Activated T-helper 17 cell treated with anti-CD3 and anti-CD28 coated beads, Interleukin-2, amount 50 U/mL, for 72 hours (primary cell): ENCODE results near the gene DCTN5. TPM values are rescaled to one million over a fixed set of nuclear protein-coding genes. Genes with fewer than 3 reads are reported as not detected.

Experiments
- ATAC-seq: fragments of 150-1000 bp; cut with Tn5 transposase; replicated peaks from 2 replicates; pipeline ENCODE4 v1.10.0; 2021; ENCODE audit warnings: mild to moderate bottlenecking, moderate library complexity
- H3K27ac Mint-ChIP-seq: one replicate; pipeline ENCODE4 v1.8.0; 2022; ENCODE audit warnings: mixed read lengths
- H3K27me3 Mint-ChIP-seq: one replicate; pipeline ENCODE4 v1.8.0; 2022; ENCODE audit warnings: mixed read lengths
- H3K36me3 Mint-ChIP-seq: one replicate; pipeline ENCODE4 v1.8.0; 2022; ENCODE audit warnings: low read depth, mild to moderate bottlenecking, mixed read lengths
- H3K4me1 Mint-ChIP-seq: one replicate; pipeline ENCODE4 v1.8.0; 2022; ENCODE audit warnings: mixed read lengths
- H3K4me3 Mint-ChIP-seq: one replicate; pipeline ENCODE4 v1.8.0; 2022; ENCODE audit warnings: mild to moderate bottlenecking, mixed read lengths
- H3K9me3 Mint-ChIP-seq: one replicate; pipeline ENCODE4 v1.8.0; 2022; ENCODE audit warnings: mixed read lengths
- total RNA-seq, 2 donors: library from RNA; stranded (reverse); gene quantifications; one replicate each; pipeline ENCODE4 v1.2.3, GENCODE V29; 2022

The DCTN5 gene
- total RNA-seq, 2 donors from 2014 or later: 60.6 to 98.6 TPM

DNA sequence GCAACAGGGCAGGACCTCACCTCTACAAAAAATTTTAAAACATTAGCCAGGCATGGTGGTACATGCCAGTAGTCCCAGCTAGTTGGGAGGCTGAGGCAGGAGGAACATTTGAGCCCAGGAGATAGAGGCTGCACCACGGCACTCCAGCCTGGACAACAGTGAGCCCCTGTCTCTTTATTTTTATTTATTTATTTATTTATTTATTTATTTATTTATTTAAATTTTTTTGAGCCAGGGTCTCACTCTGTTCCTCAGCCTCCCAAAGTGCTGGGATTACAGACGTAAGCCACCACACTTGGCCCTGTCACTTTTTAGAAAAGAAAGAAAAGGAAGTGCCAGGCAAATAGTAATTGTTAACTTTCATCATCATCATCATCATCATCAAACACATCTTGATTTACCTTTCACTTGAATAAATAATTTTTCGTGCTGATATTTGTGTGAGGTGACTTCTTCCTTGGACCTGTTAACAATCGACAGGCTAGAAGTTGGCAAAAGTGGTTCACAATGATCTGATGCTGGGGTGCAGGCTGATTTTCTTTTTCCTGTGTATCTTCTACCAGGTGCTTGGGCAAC lies 6.7 kb upstream of the DCTN5 start:
- peaks cover 74% of the 10 kb centered on the region for H3K36me3 Mint-ChIP-seq
- ATAC-seq: no peak
- no peaks in the 10 kb centered on the region for H3K9me3 Mint-ChIP-seq
- no peak overlapping the region for H3K27ac Mint-ChIP-seq
- H3K4me1 Mint-ChIP-seq: peaks cover 5% of the 10 kb centered on the region
- no peak overlapping the region for H3K4me3 Mint-ChIP-seq
- H3K27me3 Mint-ChIP-seq: no peaks in the 10 kb centered on the region

DNA sequence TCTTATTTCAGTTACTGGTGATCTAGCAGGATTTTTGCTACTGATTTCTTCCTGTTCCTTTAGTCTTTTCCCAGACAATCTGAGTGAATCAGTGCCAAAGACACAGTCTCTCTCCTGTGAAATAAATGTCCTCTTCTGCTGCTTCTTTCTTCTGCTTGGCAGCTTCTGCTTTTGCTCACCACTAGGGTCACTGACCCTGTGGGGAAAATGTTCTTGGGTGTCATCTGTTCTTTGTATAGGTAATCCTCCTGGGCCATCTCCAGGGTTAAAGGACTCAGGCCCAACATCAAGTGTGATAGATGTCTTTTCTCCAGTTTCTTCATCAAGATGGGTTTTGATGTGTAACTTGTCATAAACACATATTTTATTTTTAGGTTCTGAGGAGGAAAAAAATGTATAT lies 5.3 kb upstream of the DCTN5 start:
- peaks cover 63% of the 10 kb centered on the region for H3K36me3 Mint-ChIP-seq
- no peak overlapping the region for H3K27ac Mint-ChIP-seq
- no peaks in the 10 kb centered on the region for H3K9me3 Mint-ChIP-seq
- H3K4me1 Mint-ChIP-seq: peaks cover 5% of the 10 kb centered on the region
- H3K27me3 Mint-ChIP-seq: no peaks in the 10 kb centered on the region
- no peak for ATAC-seq
- H3K4me3 Mint-ChIP-seq: no peak overlapping the region

DNA sequence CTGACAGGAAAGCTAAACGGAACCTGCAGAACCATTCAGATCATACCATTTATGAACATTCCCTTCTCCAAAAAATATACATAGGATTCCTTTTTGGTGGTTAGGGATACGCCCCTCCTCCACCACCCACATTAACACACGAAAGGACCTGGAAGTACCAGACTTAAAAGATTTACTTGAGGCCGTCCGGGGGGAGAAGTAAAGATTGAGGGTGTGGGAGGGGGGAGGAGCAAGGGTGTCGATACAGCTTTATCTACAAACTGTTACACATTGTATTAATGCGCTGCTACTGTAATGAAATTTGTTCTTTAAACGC lies 693 bp upstream of the DCTN5 start:
- Mint-ChIP-seq H3K4me1 (peaks cover 10% of the 10 kb centered on the region), H3K27ac (peak overlapping the region; percentile 98), H3K9me3 (no peaks in the 10 kb centered on the region), H3K36me3 (peaks cover 79% of the 10 kb centered on the region), H3K4me3 (peak overlapping the region; percentile 96), H3K27me3 (no peaks in the 10 kb centered on the region)
- peak; percentile 4 for ATAC-seq

DNA sequence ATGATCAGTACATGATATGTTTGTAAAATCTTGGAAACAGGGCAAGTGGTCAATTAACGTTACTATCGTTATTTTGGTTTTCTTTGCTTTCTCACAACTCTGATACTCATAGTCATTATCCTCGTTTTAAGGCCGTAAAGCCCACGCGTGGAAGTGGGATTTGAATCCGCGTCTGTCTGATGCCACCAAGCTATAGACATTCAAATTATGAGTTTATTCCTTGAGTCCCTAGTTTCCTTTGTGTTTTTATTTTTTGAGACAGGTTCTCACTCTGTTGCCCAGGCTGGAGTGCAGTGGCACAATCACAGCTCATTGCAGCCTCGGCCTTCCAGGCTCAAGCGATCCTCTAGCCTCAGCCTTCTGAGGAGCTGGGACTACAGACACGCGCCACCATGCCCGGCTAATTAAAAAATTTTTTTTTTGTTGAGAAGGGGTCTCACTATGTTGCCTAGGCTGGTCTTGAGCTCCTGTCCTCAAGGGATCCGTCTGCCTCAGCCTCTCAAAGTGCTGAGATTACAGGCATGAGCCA lies 1.0 kb downstream of the DCTN5 start:
- Mint-ChIP-seq H3K4me3 (peak overlapping the region; percentile 96), H3K36me3 (peaks cover 79% of the 10 kb centered on the region), H3K27me3 (no peaks in the 10 kb centered on the region), H3K9me3 (no peaks in the 10 kb centered on the region), H3K4me1 (peaks cover 24% of the 10 kb centered on the region), H3K27ac (peak overlapping the region; percentile 98)
- ATAC-seq: no peak

DNA sequence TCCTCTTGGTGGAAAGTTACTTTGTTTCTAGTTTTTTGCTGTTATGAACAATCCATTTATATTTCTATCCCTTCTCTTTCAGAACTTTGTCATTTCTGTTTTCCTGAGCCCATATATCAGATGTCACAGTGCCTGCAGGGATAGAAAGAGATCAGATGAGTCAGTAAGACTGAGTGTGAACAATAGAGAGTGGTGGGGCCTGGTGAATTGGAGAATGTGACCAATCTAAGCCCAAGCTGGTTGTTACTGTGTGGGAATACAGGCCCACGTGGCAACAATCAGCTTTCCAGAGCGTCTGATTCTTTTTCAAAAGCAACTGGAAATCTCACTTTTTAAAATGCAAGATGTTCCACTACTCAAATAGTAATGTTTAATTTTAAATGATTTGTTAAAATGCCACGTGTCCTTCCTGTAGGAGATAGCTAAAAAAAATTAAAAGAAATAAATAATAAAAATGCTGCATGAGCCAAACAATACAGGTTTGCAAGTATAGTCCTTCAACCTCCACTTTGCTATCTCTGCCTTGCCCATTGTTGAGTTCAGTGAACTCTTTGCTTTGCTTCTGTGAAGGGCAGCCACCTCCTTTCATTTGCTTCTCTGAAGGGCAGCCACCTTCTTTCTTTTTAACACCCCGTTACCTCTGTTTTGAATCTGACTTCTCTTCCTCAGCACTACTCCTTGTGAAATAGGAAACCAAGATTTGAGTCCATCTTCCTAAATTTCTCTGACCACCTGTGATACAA lies 9.6 kb downstream of the DCTN5 start:
- peak overlapping the region; percentile 47 for H3K4me3 Mint-ChIP-seq
- H3K27me3 Mint-ChIP-seq: no peaks in the 10 kb centered on the region
- peak; percentile 89 for ATAC-seq
- H3K9me3 Mint-ChIP-seq: no peaks in the 10 kb centered on the region
- peaks cover 42% of the 10 kb centered on the region for H3K4me1 Mint-ChIP-seq
- peaks cover 86% of the 10 kb centered on the region for H3K36me3 Mint-ChIP-seq
- H3K27ac Mint-ChIP-seq: peak overlapping the region; percentile 79

DNA sequence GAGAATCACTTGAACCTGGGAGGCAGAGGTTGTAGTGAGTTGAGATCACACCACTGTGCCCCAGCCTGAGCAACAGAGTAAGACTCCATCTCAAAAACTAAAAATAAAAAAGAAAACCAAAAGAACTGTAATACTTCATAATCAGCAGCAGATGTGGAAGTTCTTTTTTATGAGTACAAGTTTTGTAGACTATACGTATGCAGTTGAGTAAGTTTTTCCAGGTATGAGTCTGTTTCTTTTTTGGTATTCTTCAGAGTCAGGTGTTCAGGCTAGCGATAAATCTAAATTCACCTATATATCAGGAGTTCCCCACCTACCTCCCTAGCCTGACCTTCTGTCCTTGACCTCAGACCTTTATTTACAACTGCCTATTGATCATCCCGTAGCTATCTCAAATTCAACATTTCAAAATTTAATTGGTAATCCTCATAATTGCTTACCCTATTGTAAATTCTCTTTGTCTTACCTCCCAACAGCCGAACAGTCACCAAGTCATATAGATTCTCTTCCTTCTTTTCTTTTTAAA lies 10.7 kb downstream of the DCTN5 start:
- peak; percentile 84 for ATAC-seq
- H3K9me3 Mint-ChIP-seq: no peaks in the 10 kb centered on the region

DNA sequence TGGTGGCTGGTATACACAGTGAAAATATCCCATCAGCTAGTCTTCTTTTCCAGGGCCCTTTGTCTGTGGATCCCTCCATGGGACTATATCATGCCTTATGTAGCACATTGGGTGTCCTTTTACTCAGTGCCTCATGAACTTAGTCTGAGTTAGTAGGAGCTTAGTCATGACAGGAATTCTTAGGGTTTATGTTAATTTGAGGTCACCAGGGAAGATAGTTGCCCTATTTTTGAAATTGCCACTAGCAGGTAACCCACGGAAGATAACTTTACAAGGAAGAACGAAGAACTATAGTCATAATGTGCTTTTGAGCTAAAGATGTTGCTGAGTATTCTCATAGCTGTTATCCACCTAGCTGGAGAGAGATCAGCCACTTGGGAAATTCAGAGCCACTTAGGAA lies 22.7 kb downstream of the DCTN5 start:
- peaks cover 9% of the 10 kb centered on the region for H3K4me1 Mint-ChIP-seq
- peaks cover 100% of the 10 kb centered on the region for H3K36me3 Mint-ChIP-seq
- no peaks in the 10 kb centered on the region for H3K9me3 Mint-ChIP-seq
- no peak overlapping the region for H3K4me3 Mint-ChIP-seq
- H3K27ac Mint-ChIP-seq: no peak overlapping the region
- no peaks in the 10 kb centered on the region for H3K27me3 Mint-ChIP-seq
- peak; percentile 92 for ATAC-seq

More for the DNA sequence above, 10.7 kb downstream of the DCTN5 start:
- peaks cover 82% of the 10 kb centered on the region for H3K36me3 Mint-ChIP-seq
- no peaks in the 10 kb centered on the region for H3K27me3 Mint-ChIP-seq
- H3K4me1 Mint-ChIP-seq: peaks cover 36% of the 10 kb centered on the region
- peak overlapping the region; percentile 79 for H3K27ac Mint-ChIP-seq
- H3K4me3 Mint-ChIP-seq: peak overlapping the region; percentile 47

DNA sequence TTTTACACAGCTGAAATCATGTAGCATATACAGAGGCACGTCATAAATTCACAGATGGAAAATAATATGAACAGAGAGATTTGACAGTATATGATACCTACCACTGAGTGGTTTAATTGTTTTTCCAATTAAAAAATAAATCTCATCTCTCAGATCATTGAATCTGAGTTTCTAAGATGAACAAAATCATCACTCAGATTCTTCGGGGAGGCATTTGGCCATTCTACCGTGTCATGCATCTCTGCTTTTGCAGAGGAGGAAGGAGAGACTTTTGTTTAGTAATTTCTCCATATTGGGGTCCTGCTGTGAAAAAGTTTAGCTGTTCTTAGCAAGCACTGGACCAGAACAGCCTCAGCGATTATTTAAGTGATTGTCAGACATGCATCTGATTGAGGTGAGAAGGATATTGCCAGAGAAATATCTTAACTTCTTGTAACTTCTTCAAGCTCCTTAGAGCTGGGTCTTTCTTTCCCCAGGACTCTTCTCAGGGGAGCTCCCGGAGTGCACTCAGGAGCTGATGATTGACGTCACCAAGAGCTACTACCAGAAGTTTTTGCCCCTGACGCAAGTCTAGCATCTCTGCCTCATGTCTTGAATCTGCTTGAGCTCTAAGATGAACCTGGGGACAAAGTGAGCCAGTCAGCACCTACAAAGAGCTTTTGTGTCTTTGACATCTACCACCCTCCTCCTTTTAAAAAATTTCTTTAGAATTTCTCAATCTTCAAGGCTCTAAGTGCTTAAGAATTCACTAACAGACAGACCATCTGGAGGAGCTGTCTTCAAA lies 25.5 kb downstream of the DCTN5 start:
- Mint-ChIP-seq H3K9me3 (no peaks in the 10 kb centered on the region), H3K36me3 (peaks cover 99% of the 10 kb centered on the region), H3K27me3 (no peaks in the 10 kb centered on the region), H3K27ac (no peak overlapping the region), H3K4me3 (no peak overlapping the region), H3K4me1 (peaks cover 26% of the 10 kb centered on the region)
- no peak for ATAC-seq

DNA sequence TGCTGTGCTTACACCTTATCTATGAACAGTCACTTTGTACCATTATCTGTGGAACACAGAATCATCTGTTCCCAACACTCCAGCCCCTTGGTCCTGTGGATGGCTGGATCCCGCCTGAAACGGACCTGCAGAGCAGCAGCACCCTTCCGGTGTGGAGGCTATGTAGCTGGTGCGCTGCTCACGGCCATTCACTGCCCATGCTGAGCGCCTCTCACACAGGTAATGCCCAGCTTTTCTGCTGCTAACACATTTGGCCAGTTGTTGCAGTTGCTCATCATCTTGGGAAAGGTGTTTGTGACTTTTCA lies 26.0 kb downstream of the DCTN5 start:
- no peak overlapping the region for H3K27ac Mint-ChIP-seq
- H3K36me3 Mint-ChIP-seq: peaks cover 99% of the 10 kb centered on the region
- no peaks in the 10 kb centered on the region for H3K9me3 Mint-ChIP-seq
- no peak for ATAC-seq
- no peak overlapping the region for H3K4me3 Mint-ChIP-seq
- peaks cover 26% of the 10 kb centered on the region for H3K4me1 Mint-ChIP-seq
- H3K27me3 Mint-ChIP-seq: no peaks in the 10 kb centered on the region

DNA sequence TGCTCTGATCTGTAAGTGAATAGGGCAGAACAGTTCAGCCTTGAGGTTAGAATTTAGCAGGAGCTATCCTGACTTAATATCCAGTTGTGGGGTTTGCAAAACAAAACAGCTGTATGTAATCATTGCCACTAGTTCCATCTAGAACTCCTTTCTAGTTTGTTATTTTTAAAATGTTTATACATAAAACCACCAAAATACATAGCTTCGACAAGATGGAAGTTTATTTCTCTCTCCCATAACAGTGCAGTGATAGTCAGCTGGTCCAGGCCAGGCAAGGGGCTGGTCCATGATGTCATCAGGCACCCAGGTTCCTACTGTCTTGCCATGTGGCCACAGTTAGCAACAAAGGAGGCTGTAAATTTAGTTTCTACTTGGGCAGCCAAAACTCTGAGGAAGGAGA lies 27.0 kb downstream of the DCTN5 start:
- Mint-ChIP-seq H3K9me3 (no peaks in the 10 kb centered on the region), H3K4me3 (no peak overlapping the region), H3K27me3 (no peaks in the 10 kb centered on the region), H3K36me3 (peaks cover 99% of the 10 kb centered on the region), H3K4me1 (peaks cover 26% of the 10 kb centered on the region), H3K27ac (no peak overlapping the region)
- no peak for ATAC-seq

DNA sequence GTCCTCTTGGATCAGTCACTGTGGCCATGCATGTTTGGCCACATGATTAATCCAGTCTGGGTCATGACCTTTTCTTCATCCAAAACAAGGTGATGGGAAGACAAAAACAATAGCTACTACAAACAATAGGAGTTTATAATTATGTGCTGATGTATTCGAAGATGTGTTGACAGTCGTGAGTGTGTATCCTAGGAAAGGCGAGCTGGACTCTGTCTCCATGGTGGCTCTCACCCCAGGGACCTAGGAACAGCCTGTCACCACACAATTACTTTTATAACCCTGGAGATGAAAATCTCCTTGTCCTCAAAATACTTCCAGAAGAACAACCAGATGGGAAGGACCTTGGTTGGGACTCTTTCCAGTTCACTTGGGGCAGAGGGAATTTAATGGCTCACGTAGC lies 27.6 kb downstream of the DCTN5 start:
- Mint-ChIP-seq H3K9me3 (no peaks in the 10 kb centered on the region), H3K4me1 (peaks cover 23% of the 10 kb centered on the region)

DNA sequence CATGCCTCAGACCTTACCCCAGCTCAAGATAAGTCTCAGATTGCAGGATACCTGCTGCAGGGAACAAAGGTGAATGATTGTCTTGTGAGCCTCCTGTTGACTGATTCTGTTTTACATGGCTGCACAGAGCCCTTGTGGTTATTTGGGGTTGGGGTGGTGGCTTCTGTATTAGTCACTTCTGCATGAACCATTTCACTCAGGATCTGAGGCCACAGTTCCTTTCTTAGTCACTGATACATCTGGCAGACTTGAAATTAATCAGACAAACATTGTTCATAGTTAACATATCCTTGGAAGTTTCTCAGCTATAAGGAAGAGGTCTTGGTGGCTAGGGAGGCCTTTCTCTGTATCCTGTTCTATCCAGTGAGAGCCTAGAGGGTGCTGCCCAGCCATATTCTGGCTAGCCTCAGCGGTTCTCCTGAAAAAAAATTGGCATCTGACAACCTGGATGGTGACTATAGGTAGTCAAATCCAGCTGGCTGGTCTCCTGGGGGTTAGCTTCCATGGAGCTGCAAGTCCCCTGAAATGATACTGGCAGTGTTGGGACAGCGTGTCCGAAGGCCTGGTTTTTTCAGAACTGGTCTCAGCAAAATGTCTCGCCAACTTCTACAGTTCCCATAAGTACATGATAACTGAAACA lies 29.0 kb downstream of the DCTN5 start:
- Mint-ChIP-seq H3K9me3 (no peaks in the 10 kb centered on the region), H3K36me3 (peaks cover 98% of the 10 kb centered on the region), H3K4me1 (peaks cover 20% of the 10 kb centered on the region), H3K4me3 (peak overlapping the region; percentile 48), H3K27ac (peak overlapping the region; percentile 81), H3K27me3 (no peaks in the 10 kb centered on the region)
- ATAC-seq: peak; percentile 100

More for the DNA sequence above, 27.6 kb downstream of the DCTN5 start:
- H3K36me3 Mint-ChIP-seq: peaks cover 99% of the 10 kb centered on the region
- ATAC-seq: no peak
- no peaks in the 10 kb centered on the region for H3K27me3 Mint-ChIP-seq
- no peak overlapping the region for H3K4me3 Mint-ChIP-seq
- H3K27ac Mint-ChIP-seq: peak overlapping the region; percentile 20

DNA sequence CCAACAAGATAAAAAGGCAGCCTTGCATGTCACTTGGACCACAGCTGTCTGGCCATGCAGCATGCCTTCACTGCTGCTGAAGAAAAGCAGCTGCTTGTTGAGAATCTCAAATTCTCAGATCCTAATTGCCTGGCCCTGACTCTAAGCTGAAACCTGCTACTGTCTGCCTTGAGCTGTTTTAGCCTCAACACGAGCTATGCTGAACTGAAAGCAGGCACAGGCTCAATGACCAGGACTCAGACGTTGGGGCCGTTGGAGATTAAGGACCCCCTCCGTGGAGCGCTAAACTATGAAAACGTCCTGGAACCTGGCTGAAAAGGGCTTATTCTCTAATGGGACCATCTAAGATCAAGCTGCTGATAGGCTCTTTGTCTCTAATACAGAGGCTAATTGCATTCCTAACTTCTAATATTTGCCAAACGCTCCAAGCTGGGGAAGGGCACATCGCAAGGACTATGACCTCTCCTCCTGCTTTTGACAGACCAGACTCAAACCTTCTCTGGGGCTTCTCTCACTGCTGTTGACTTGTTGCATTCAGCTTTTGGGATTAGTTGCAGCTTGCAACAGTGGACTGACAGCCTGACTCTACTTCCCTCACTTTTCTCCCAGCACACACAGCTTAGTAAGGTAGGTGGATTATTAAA lies 32.8 kb downstream of the DCTN5 start:
- peaks cover 67% of the 10 kb centered on the region for H3K36me3 Mint-ChIP-seq
- no peak overlapping the region for H3K4me3 Mint-ChIP-seq
- H3K27ac Mint-ChIP-seq: no peak overlapping the region
- H3K4me1 Mint-ChIP-seq: peaks cover 15% of the 10 kb centered on the region
- H3K9me3 Mint-ChIP-seq: no peaks in the 10 kb centered on the region
- no peaks in the 10 kb centered on the region for H3K27me3 Mint-ChIP-seq
- no peak for ATAC-seq

DNA sequence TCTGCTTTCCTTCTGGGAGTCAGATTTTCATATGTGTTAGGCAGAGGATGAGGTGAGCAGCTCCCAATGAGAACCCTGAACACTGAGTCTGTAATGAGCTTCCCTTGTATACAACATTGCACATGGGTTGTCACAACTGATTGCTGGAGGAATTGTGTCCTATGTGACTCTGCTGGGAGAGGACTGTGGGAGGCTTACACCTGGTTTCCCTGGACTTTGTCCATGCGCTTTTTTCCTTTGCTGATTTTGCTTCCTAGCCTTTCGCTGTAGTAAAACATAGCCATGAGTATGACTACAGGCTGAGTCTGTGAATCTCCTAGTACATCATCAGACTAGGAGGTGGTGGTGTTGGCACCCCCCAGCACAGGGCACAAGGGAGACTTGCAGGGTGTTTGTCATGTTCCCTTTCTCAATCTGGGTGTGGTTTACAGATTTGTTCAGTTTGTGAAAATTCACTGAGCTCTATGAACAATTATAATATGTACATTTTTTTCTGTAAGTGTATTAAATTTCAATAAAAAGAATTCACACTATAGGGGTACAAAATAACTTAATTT lies 35.7 kb downstream of the DCTN5 start:
- Mint-ChIP-seq H3K27ac (no peak overlapping the region), H3K36me3 (peaks cover 68% of the 10 kb centered on the region), H3K9me3 (no peaks in the 10 kb centered on the region), H3K4me3 (peak overlapping the region; percentile 89), H3K4me1 (peaks cover 5% of the 10 kb centered on the region), H3K27me3 (no peaks in the 10 kb centered on the region)
- ATAC-seq: no peak
